Right renal cortex interstitium (tissue), 3 donors: Measurements from ENCODE around the gene AATK. TPM values are rescaled to one million over a fixed set of nuclear protein-coding genes. Genes with fewer than 3 reads are reported as not detected.
"Not testable (repeated sequence)": the region's sequence is repeated elsewhere in the genome, so short reads cannot be mapped to it uniquely, and the experiment has no call there.

Experiments used
- DNase-seq, 3 donors: peaks; one replicate each; pipeline ENCODE4 v3.0.0-alpha.2; 2013; ENCODE audit warnings: low read depth in 3 of 3, low spot score in 2 of 3
- polyA plus RNA-seq, 3 donors: library from polyadenylated mRNA; unstranded; fragments of 120-200 nt; gene quantifications; one replicate each; pipeline ENCODE4 v1.2.1, GENCODE V29; 2013; ENCODE audit not compliant: insufficient read length in 3 of 3

AATK gene
- polyA plus RNA-seq, 3 donors = 2.9 to 3.9 (median 3.1) TPM

- DNase-seq = no peak
Measured at GRCh38 chr17:81080019-81080418, 86.0 kb downstream of the AATK start.

GRCh38 chr17:81078026-81078913, 87.8 kb downstream of the AATK start:
- not testable (repeated sequence) for DNase-seq

DNA sequence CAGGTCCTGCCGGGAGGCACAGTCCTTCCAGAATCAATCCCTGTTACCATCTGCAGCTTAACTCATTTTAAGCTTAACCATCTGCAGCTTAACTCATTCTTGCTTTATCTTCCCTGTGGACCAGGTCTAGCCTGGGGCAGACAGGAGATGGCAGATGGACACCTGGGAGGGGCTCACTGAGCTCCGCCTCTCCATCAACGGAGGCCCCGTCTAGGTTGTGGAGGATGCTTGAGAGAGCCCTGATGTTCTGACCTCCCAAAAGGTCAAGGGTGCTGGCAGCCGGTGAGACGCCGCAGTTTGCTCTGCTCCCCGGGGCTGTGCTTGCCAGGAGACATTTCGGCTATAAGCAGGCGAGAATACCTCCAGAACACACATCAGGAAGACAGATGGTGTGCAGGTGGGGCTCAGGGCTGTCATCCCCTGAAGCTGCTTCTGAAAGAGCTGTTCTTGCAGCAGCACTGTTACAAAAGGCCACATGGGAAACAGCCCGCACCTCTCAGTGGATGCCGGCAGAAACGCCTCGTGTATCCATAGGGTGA, 89.8 kb downstream of the AATK start:
- DNase-seq = no peak

DNA sequence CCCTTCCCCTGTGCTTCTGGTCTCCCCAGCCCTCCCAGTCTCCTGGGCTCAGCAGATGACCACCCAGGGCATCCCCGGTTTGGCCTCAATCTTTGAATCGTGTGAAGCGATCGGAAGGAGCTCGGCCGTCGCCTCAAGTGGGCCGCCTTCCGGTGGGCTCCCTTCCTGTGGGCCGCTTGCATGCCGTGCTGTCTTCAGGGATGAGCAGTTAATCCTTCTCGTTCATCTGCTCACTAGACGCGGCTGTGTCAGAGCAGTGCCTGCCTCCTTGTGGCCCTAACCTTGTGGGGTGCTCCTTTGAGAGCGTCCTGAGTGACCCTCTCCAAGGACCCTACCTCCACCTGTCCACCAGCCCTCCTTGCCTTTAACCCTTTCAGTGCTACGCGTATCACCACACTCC, 90.7 kb downstream of the AATK start:
- DNase-seq = no peak

GRCh38 chr17:81074875-81075274, 91.1 kb downstream of the AATK start:
- no peak for DNase-seq

DNA sequence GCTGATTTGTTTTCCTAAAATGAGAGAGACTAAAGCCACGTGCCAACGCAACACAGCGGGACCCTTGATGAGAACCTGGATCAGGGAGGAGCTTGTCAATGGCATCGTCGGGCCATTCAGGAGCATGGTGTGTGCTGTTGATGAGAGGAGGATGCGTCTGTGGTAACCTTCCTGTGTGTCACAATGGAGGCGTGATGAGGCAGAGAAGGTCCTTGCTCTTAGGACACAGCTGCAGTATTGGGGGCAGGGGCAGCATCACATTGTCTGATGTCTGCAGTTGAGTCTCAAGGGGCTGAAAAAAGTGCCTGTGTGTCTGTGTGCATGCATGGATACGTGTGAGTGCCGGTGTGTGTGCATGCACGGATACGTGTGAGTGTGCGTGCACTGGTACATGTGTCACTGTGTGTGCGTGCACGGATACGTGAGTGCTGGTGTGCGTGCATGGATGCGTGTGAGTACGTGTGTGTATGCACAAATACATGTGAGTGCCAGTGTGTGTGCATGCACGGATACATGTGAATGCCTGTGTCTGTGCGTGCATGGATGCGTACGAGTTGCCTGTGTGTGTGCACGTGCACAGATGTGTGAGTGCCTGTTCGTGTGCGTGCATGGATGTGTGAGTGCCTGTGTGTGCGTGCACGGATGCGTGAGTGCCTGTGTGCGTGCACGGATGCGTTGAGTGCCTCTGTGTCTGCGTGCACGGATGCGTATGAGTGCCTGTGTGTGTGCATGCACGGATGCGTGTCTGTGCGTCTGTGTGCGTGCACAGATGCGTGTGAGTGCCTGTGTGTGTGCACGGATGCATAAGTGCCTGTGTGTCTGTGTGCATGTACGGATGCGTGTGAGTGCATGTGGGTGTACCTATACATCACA, 91.8 kb downstream of the AATK start:
- DNase-seq = no peak

DNA sequence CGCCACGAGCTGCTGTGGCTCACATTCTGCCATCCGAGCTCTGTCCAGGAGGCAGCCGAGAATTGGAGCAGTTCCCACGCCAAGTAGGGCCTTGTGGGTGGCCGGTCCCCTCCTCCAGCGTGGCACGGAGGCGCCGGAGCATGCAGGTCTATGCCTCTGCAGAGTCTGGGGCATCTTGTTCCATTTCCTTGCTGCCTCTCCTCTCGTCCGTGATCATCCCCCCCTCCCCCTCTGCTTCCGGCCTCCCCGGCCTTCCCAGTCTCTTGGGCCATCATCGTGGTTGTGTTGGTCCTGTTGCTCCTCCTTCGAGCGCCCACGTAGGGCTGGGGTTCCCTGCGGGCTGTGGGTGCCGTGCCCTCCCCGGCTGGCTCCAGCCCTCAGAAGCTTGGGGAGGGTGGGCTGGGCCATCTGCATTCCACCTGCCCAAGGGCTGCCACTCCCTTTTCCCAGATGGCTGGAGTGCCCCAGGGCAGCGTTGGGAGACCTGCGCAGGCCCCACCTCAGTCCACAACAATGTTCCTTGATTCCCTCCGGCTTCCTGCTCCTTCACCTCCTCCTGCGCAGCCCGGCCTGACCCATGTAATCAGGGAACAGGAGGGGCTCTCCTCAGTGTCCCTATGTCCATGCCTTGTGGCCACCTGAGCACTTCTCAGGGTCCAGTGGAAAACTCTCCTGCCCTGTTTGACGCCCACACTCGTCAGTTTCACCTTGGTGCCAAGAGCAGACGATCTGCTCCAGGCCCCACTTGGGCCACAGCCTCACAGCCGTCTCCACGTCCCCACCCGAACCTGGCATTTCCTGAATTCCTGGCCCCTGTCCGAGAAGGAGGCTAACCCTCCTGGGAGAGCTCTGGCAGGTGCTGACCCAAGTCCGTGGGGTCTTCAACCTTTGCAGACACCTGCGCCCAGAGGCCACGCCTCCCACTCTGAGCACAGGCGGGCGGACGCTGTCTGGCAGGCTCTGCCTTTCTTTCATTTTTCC, 94.0 kb downstream of the AATK start:
- no peak for DNase-seq

- DNase-seq = no peak
Measured at GRCh38 chr17:81070541-81071246, 95.3 kb downstream of the AATK start.

DNA sequence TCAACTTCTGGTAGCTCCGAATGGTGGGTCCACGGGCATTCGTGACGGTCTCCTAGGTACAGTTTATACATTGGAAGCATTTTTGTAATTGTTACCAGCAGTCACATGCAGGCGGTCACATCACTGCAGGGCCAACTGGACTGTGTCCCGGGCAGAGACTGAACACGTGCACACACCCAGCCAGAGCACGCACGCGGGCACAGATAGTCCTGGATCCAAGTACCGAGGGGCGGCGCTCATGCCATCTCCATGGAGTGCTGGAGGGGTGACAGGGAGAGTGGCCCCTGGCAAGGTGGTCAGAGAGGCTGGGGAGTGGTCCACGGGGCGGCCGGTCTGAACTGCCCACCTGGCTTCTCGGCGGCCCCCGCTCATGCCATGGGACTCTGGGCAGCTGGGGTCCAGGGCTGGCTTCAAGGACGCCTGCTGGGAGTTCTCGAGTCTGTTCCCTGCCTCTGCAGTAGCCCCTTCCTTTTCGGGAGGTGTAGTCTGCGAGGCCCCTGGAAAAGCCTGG, 96.8 kb downstream of the AATK start:
- no peak for DNase-seq

GRCh38 chr17:81068411-81069134, 97.4 kb downstream of the AATK start:
- no peak for DNase-seq

- no peak for DNase-seq
Measured at GRCh38 chr17:81067391-81067811, 98.6 kb downstream of the AATK start.

Other genes with a start within 250 kb of the AATK start
- 10 to 100 TPM; 28.3 to 31.9 (median 30.4) TPM for gene CHMP6, start 174.4 kb downstream of the AATK start, polyA plus RNA-seq
- gene BAIAP2, start 131.1 kb downstream of the AATK start, polyA plus RNA-seq = 10 to 100 TPM; 34.8 to 40.4 (median 36.6) TPM
- under 1 TPM; 0.10 to 0.50 (median 0.10) TPM for gene PVALEF, start 714 bp downstream of the AATK start, polyA plus RNA-seq
- 10 to 100 TPM; 12.2 to 14.2 (median 12.2) TPM for gene CEP131, start 56.7 kb upstream of the AATK start, polyA plus RNA-seq
- 10 to 100 TPM; 10.5 to 12.9 (median 11.8) TPM for gene TEPSIN, start 72.8 kb upstream of the AATK start, polyA plus RNA-seq
- gene NDUFAF8, start 73.1 kb upstream of the AATK start, polyA plus RNA-seq = 10 to 100 TPM; 41.1 to 59.0 (median 53.6) TPM
- 10 to 100 TPM; 45.1 to 55.0 (median 46.6) TPM for gene SLC38A10, start 129.1 kb upstream of the AATK start, polyA plus RNA-seq
- gene BAHCC1, start 229.2 kb upstream of the AATK start, polyA plus RNA-seq = 10 to 100 TPM; 13.4 to 15.8 (median 15.2) TPM